ENCODE data around the gene CEP70.

CEP70 gene

DNA sequence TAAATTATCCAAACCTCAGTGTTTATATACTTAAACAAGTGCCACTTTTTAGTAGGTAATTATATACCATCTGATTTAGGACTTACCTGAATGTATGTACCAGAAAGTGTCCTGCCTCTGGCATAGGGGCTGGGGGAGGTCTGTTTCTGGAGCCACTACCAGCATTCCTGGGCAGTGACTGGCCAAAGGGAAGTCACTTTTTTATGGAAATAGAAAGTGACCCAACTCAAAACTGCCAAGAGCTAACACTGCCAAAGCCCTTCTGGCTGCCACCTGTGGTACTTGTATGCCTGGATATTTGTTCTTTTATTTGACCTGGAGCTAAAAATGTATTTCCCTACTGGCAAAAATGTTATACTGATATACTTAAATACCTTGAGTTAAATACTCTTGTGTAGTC, 116.9 kb downstream of the CEP70 start:
- no peak for TF ChIP-seq ZBTB7A (IDR thresholded peaks at IDR 0.05; ENCODE audit: low read depth)
- TF ChIP-seq, protein P1, sequence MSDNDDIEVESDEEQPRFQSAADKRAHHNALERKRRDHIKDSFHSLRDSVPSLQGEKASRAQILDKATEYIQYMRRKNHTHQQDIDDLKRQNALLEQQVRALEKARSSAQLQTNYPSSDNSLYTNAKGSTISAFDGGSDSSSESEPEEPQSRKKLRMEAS (IDR thresholded peaks at IDR 0.05) = no peak

DNA sequence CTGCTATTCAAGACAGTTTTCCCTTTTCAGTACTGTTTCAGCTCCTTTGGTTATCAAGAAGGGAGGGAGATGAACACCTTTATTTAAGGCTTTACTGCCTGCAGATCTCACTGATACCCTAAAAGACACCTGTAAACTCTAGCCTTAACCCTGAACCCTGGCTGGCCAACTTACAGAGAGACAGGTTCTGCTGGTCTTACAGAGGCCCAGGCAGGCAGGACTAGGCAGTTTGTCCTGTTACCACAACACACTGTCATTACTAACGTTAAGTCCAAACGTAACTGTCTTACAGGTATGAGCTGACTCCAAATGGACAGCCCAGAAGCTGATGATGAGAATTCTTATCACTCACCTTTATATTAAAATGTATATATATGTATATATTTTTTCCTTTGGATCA, 117.5 kb downstream of the CEP70 start:
- TF ChIP-seq, protein P2, sequence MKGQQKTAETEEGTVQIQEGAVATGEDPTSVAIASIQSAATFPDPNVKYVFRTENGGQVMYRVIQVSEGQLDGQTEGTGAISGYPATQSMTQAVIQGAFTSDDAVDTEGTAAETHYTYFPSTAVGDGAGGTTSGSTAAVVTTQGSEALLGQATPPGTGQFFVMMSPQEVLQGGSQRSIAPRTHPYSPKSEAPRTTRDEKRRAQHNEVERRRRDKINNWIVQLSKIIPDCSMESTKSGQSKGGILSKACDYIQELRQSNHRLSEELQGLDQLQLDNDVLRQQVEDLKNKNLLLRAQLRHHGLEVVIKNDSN (IDR thresholded peaks at IDR 0.05) = no peak

DNA sequence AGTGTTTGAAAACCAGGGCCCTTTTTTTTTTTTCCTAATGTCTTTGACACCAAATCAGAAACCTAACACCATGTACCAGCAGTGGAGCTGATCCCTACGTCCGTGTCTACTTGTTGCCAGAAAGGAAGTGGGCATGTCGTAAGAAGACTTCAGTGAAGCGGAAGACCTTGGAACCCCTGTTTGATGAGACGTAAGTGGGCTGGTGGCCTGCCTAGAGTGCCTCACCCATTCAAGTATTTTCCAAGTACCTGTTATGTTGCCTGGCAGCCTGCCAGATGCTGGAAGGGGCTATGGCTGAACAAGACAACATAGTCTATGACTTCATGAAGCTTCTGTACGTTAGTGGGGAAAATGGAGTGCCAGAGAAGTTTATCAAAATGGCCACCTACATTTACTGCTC, 119.9 kb downstream of the CEP70 start:
- TF ChIP-seq CEBPB (IDR thresholded peaks at IDR 0.05) = no peak
- TF ChIP-seq, protein P1 (IDR thresholded peaks at IDR 0.05) = no peak
- TF ChIP-seq ZBTB7A (IDR thresholded peaks at IDR 0.05; ENCODE audit: low read depth) = no peak
- TF ChIP-seq TEAD4 (IDR thresholded peaks at IDR 0.05) = no peak
- TF ChIP-seq, protein P3, sequence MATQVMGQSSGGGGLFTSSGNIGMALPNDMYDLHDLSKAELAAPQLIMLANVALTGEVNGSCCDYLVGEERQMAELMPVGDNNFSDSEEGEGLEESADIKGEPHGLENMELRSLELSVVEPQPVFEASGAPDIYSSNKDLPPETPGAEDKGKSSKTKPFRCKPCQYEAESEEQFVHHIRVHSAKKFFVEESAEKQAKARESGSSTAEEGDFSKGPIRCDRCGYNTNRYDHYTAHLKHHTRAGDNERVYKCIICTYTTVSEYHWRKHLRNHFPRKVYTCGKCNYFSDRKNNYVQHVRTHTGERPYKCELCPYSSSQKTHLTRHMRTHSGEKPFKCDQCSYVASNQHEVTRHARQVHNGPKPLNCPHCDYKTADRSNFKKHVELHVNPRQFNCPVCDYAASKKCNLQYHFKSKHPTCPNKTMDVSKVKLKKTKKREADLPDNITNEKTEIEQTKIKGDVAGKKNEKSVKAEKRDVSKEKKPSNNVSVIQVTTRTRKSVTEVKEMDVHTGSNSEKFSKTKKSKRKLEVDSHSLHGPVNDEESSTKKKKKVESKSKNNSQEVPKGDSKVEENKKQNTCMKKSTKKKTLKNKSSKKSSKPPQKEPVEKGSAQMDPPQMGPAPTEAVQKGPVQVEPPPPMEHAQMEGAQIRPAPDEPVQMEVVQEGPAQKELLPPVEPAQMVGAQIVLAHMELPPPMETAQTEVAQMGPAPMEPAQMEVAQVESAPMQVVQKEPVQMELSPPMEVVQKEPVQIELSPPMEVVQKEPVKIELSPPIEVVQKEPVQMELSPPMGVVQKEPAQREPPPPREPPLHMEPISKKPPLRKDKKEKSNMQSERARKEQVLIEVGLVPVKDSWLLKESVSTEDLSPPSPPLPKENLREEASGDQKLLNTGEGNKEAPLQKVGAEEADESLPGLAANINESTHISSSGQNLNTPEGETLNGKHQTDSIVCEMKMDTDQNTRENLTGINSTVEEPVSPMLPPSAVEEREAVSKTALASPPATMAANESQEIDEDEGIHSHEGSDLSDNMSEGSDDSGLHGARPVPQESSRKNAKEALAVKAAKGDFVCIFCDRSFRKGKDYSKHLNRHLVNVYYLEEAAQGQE (IDR thresholded peaks at IDR 0.05; ENCODE audit: low read depth) = no peak
- no peak for TF ChIP-seq YY1 (IDR thresholded peaks at IDR 0.05; ENCODE audit: low read depth)
- no peak for TF ChIP-seq RAD21 (IDR thresholded peaks at IDR 0.05; ENCODE audit: low read depth)
- no peak for TF ChIP-seq TCF12 (IDR thresholded peaks at IDR 0.05; ENCODE audit: low read depth)
- no peak for TF ChIP-seq TAF1 (IDR thresholded peaks at IDR 0.05; ENCODE audit: low read depth)
- TF ChIP-seq FOXM1 (IDR thresholded peaks at IDR 0.05; ENCODE audit: borderline replicate concordance, low read depth) = no peak
- no peak for TF ChIP-seq EP300 (IDR thresholded peaks at IDR 0.05; ENCODE audit: borderline replicate concordance)
- TF ChIP-seq EGR1 (IDR thresholded peaks at IDR 0.05) = no peak
- TF ChIP-seq, protein P2 (IDR thresholded peaks at IDR 0.05) = no peak

DNA sequence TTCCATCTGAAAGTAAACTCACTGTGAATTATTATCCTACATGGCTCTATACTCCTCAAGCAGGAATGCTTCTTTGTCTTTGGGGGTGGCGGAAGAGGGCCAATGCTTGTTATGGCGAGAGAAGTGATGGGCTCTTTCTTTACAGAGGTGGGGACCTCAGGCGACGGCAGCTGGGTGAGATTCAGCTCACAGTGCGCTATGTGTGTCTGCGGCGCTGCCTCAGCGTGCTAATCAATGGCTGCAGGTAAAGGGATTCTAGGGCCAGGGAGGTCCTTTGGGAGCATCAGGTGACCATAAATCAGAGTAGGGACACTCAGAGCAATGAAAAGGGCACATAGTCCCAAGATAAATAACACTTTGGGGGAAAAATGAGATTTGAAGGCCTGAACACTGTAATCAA, 120.7 kb downstream of the CEP70 start:
- no peak for TF ChIP-seq FOXM1 (IDR thresholded peaks at IDR 0.05; ENCODE audit: borderline replicate concordance, low read depth)
- no peak for TF ChIP-seq NFIC (IDR thresholded peaks at IDR 0.05)
- no peak for TF ChIP-seq CREB1 (IDR thresholded peaks at IDR 0.05; ENCODE audit: low read depth)
- TF ChIP-seq, protein P2 (IDR thresholded peaks at IDR 0.05) = no peak
- TF ChIP-seq TCF12 (IDR thresholded peaks at IDR 0.05; ENCODE audit: low read depth) = no peak
- TF ChIP-seq RAD21 (IDR thresholded peaks at IDR 0.05; ENCODE audit: low read depth) = no peak
- TF ChIP-seq, protein P3 (IDR thresholded peaks at IDR 0.05; ENCODE audit: low read depth) = no peak
- no peak for TF ChIP-seq EP300 (IDR thresholded peaks at IDR 0.05; ENCODE audit: borderline replicate concordance)
- no peak for TF ChIP-seq YY1 (IDR thresholded peaks at IDR 0.05; ENCODE audit: low read depth)
- no peak for TF ChIP-seq TAF1 (IDR thresholded peaks at IDR 0.05; ENCODE audit: low read depth)
- no peak for TF ChIP-seq TEAD4 (IDR thresholded peaks at IDR 0.05)
- TF ChIP-seq, protein P1 (IDR thresholded peaks at IDR 0.05) = no peak
- no peak for TF ChIP-seq CEBPB (IDR thresholded peaks at IDR 0.05)

DNA sequence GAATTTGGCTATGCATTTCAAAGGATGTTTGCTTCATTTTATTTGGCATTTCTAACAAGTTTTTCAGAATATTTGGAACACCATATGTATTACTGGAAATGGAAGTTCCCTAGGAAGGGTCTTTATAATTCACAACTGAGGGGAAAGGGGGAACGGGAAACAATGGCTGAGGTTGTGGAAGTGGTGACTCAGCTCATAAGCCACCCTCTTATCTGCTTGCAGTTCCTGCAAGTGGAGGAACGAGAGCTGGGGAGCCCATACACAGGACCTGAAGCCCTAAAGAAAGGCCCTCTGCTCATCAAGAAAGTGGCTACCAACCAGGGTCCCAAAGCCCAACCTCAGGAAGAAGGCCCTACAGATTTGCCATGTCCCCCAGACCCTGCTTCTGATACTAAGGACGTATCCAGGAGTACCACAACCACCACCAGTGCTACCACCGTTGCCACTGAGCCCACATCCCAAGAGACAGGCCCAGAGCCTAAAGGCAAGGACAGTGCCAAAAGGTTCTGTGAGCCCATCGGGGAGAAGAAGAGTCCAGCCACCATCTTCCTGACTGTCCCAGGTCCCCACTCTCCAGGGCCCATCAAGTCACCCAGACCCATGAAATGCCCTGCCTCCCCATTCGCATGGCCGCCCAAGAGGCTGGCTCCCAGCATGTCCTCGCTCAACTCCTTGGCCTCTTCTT, 121.8 kb downstream of the CEP70 start:
- TF ChIP-seq EP300 (IDR thresholded peaks at IDR 0.05; ENCODE audit: borderline replicate concordance) (no peak), CEBPB (IDR thresholded peaks at IDR 0.05) (no peak), NFIC (IDR thresholded peaks at IDR 0.05) (no peak), TEAD4 (IDR thresholded peaks at IDR 0.05) (no peak), ZBTB7A (IDR thresholded peaks at IDR 0.05; ENCODE audit: low read depth) (no peak), CREB1 (IDR thresholded peaks at IDR 0.05; ENCODE audit: low read depth) (no peak), EGR1 (IDR thresholded peaks at IDR 0.05) (no peak), TCF12 (IDR thresholded peaks at IDR 0.05; ENCODE audit: low read depth) (no peak), YY1 (IDR thresholded peaks at IDR 0.05; ENCODE audit: low read depth) (no peak), TAF1 (IDR thresholded peaks at IDR 0.05; ENCODE audit: low read depth) (no peak), FOXM1 (IDR thresholded peaks at IDR 0.05; ENCODE audit: borderline replicate concordance, low read depth) (no peak), RAD21 (IDR thresholded peaks at IDR 0.05; ENCODE audit: low read depth) (no peak)
- TF ChIP-seq, protein P2 (IDR thresholded peaks at IDR 0.05) = no peak
- TF ChIP-seq, protein P1 (IDR thresholded peaks at IDR 0.05) = no peak
- TF ChIP-seq, protein P3 (IDR thresholded peaks at IDR 0.05; ENCODE audit: low read depth) = no peak

All from Ishikawa (cell line).